Adrenal gland (tissue), 12 donors: Measurements from ENCODE around the gene DYNC1I1. TPM values are rescaled to one million over a fixed set of nuclear protein-coding genes. Genes with fewer than 3 reads are reported as not detected.

Source experiments
- DNase-seq, 7 donors: peaks; one replicate each; pipeline ENCODE4 v3.0.0-alpha.2; 2019 to 2020
- H3K27ac ChIP-seq, 5 donors: fragments of 200-600 bp; sonication (generic) in 4 of 5; 1 replicate in 3 of 5; 2 replicates in 2 of 5; pipeline versions ENCODE4 v1.5.1 to v1.8.0; 2016 to 2020; ENCODE audit warnings: mild to moderate bottlenecking in 1 of 5
- H3K27me3 ChIP-seq: fragments of 200-600 bp; 2 replicates; pipeline ENCODE4 v1.8.0; 2021
- H3K36me3 ChIP-seq, 2 donors: fragments of 200-600 bp; replicated peaks in 1 of 2; 1 replicate in 1 of 2; 2 replicates in 1 of 2; pipeline versions ENCODE4 v1.5.1 to v1.8.0; 2018 to 2022
- H3K4me1 ChIP-seq, 2 donors: fragments of 200-600 bp; replicated peaks in 1 of 2; 1 replicate in 1 of 2; 2 replicates in 1 of 2; pipeline versions ENCODE4 v1.5.1 to v1.8.0; 2018 to 2021
- H3K4me3 ChIP-seq, 4 donors: fragments of 200-600 bp; sonication (generic) in 3 of 4; one replicate each; pipeline ENCODE4 v1.5.1; 2016 to 2018
- H3K9me3 ChIP-seq, 3 donors: fragments of 200-600 bp; sonication (generic) in 1 of 3; replicated peaks in 1 of 3; 1 replicate in 2 of 3; 2 replicates in 1 of 3; pipeline versions ENCODE4 v1.5.1 to v1.8.0; 2016 to 2021
- POLR2A ChIP-seq, 2 donors: fragments of 450-650 bp; IDR thresholded peaks; one replicate each; pipeline ENCODE4 v1.6.1; 2017; ENCODE audit warnings: antibody characterized with exemption in 2 of 2, mild to moderate bottlenecking in 2 of 2, moderate library complexity in 1 of 2
- WGBS, 4 donors: extraction: QIAGEN DNeasy Blood & Tissue Kit in 2 of 4; methylation state at CpG; one replicate each; pipeline versions ENCODE4 v1.1.5 to v1.1.7; 2013 to 2017; 5-methylcytosine and 5-hydroxymethylcytosine counted together
- intact Hi-C, 2 donors: fragments of 100-400 bp; cut with DNase I; formaldehyde crosslinking; loops; one replicate each; pipeline versions ENCODE4 v1.14.1 to v1.15.0; 2022 to 2023
- polyA plus RNA-seq, 3 donors: library from polyadenylated mRNA; stranded (reverse); fragments of 200-250 nt in 2 of 3; fragments of 350-450 nt in 1 of 3; fragmentation: Illumina TruSeq in 1 of 3; extraction: RNeasy Lipid Tissue Mini Kit (QIAGEN cat#74804) in 1 of 3; gene quantifications; one replicate each; pipeline ENCODE4 v1.2.3, GENCODE V29; 2013 to 2014
- total RNA-seq, 9 donors: library from RNA; depleted of rRNA in 4 of 9; stranded (reverse); fragments of >200 nt in 4 of 9; fragments of 120-200 nt in 1 of 9; fragmentation: NEBNext Ultra II Directional in 1 of 9; extraction: Animal tissue kit (Norgen Biotek cat#: 25700) in 1 of 9; gene quantifications; one replicate each; pipeline versions ENCODE4 v1.1.0 to v1.2.4, GENCODE V29; 2013 to 2023
- TF ChIP-seq, protein P1 (sequence below), 6 experiments: fragments of 450-650 bp in 4 of 6; fragments of 200-600 bp in 2 of 6; sonication (generic) in 1 of 6; IDR thresholded peaks; 1 replicate in 5 of 6; 2 replicates in 1 of 6; pipeline versions ENCODE4 v1.5.1 to v1.8.0; 2016 to 2021; ENCODE audit warnings: antibody characterized with exemption in 6 of 6, mild to moderate bottlenecking in 2 of 6, moderate library complexity in 1 of 6
- donor health status: healthy with polysubstance abuse.
- donor health status: Bipolar disorder and iron deficiency.
- donor health status: DM: yes; HTN: yes; CAD: no.
- donor health status: DM: no; HTN: no; CAD: no.
- donor health status: DM: no; HTN: no; CAD: no.
- donor health status: DM: yes; HTN: yes; CAD: no.

DYNC1I1 gene
- total and polyA plus RNA-seq, 12 donors: 0.97 to 42.6 (median 8.2) TPM

- no peaks in the 10 kb centered on the region for H3K9me3 ChIP-seq
- no peaks in the 10 kb centered on the region for H3K27me3 ChIP-seq
- no peak for DNase-seq
- no peak overlapping the region for H3K27ac ChIP-seq
- H3K4me1 ChIP-seq: no peaks in the 10 kb centered on the region
- TF ChIP-seq, protein P1, sequence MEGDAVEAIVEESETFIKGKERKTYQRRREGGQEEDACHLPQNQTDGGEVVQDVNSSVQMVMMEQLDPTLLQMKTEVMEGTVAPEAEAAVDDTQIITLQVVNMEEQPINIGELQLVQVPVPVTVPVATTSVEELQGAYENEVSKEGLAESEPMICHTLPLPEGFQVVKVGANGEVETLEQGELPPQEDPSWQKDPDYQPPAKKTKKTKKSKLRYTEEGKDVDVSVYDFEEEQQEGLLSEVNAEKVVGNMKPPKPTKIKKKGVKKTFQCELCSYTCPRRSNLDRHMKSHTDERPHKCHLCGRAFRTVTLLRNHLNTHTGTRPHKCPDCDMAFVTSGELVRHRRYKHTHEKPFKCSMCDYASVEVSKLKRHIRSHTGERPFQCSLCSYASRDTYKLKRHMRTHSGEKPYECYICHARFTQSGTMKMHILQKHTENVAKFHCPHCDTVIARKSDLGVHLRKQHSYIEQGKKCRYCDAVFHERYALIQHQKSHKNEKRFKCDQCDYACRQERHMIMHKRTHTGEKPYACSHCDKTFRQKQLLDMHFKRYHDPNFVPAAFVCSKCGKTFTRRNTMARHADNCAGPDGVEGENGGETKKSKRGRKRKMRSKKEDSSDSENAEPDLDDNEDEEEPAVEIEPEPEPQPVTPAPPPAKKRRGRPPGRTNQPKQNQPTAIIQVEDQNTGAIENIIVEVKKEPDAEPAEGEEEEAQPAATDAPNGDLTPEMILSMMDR (IDR thresholded peaks at IDR 0.05): no peak
- TF ChIP-seq POLR2A (IDR thresholded peaks at IDR 0.05): no peak
- H3K4me3 ChIP-seq: no peak overlapping the region
- intact Hi-C loops: no loop called here
- no peaks in the 10 kb centered on the region for H3K36me3 ChIP-seq
- WGBS, 4 donors: 88 to 95% (median 90%) methylated on average over 5 of the region's 5 CpGs
These were observed 52.3 kb downstream of the DYNC1I1 start for GRCh38 chr7:95824616-95825015.

DNA sequence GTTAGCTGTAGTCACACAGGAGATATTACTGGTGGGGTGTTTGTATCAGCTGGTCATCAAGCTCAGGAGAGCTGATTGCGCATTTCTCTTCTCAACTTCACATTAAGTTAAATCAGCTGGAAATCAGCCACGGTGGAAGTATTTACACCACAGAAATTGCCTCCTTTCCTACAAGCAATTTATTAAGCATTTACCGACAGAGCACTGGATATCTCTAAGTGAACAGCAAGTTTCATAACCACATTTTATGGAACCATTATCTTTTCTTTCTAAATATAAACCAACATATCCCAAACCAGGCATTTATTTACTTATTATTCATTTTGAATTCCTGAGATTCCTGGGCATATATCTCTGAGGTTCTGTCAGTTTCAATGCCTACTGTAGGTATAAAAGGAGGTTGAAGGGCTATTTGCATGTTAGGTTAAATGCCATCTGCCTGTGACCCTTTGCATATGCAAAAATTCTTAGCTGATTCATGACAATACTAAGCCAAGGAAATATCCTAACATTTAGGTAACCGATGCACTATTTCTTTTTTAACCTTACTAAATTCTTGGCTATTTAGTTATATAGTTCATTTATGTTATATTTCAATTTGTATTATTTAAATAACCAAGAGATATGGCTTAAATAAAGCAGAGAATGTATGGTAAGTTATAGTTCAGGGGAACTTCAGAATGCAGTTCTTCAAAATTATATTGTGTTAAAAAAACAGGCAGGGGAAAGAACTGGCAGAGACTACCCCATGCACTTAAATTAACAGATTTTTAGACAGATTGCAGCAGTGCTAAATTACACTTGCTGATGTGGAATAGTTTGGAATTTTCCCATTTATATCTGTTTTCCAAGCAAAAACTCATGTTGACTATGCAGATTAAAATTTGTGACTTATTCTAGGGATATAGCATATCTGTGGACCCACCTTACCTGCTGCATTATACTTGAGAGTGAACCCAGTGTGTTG is 56.8 kb downstream of the DYNC1I1 start:
- WGBS, 4 donors: 64 to 70% (median 68%) methylated on average over 4 of the region's 4 CpGs
- Histone ChIP-seq H3K4me3 (no peak overlapping the region), H3K27ac (no peak overlapping the region), H3K4me1 (no peaks in the 10 kb centered on the region), H3K9me3 (no peaks in the 10 kb centered on the region), H3K27me3 (no peaks in the 10 kb centered on the region), H3K36me3 (no peaks in the 10 kb centered on the region)
- intact Hi-C loops: no loop called here
- TF ChIP-seq, protein P1 (IDR thresholded peaks at IDR 0.05): no peak
- TF ChIP-seq POLR2A (IDR thresholded peaks at IDR 0.05): no peak
- no peak for DNase-seq

DNA sequence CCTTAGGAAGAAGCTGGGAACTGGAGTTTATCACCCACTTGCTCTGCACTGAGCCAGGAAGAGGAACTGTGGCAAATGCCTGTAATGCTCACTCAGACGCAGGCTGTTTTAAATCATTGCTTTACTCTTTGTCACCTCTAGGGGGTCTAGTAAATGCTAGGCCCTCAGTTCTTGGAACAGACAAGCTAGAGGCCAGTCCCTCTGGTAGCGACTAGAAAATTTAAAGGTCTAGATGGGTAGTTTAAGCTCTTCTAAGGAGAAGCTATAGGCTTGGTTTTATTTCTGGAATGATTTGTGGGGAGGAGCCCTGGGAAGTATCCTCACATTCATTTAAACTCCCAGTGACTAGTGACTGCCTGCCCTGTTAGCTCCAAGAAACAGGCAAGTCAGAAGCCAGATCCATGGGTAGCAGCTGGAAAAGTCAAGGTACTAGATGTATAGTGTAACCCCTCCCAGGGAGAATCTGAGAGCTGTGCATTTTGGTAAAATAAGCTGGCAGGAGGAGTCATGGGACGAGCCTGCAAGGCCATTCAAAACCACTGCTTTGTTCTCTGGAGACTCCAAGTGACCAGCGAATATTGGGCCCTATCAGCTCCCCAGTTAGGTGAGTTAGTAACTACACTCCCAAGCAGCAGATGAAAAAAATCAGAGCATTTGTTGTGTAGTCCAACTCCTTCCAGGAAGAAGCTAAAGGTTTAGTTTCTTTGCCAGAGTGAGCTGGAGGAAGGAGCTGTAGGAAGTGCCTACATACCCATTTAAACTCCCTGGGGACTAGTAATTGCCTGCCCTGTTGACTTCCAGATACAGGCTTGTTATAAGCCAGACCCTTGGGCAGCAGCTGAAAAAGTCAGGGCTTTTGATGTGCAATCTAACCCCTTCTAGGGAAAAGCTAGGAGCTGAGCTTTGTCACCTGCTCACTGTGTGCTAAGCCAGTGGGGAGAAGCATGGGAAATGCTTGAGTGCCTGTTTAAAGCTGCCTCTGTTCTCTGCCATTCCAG is 68.9 kb downstream of the DYNC1I1 start:
- DNase-seq: no peak
- H3K4me3 ChIP-seq: no peak overlapping the region
- intact Hi-C loops: no loop called here
- TF ChIP-seq, protein P1 (IDR thresholded peaks at IDR 0.05): no peak
- no peak for TF ChIP-seq POLR2A (IDR thresholded peaks at IDR 0.05)
- WGBS, 4 donors: 65 to 80% (median 75%) methylated on average over 4 of the region's 4 CpGs
- no peaks in the 10 kb centered on the region for H3K9me3 ChIP-seq
- H3K4me1 ChIP-seq: no peaks in the 10 kb centered on the region
- no peaks in the 10 kb centered on the region for H3K27me3 ChIP-seq
- no peaks in the 10 kb centered on the region for H3K36me3 ChIP-seq
- H3K27ac ChIP-seq: no peak overlapping the region

DNA sequence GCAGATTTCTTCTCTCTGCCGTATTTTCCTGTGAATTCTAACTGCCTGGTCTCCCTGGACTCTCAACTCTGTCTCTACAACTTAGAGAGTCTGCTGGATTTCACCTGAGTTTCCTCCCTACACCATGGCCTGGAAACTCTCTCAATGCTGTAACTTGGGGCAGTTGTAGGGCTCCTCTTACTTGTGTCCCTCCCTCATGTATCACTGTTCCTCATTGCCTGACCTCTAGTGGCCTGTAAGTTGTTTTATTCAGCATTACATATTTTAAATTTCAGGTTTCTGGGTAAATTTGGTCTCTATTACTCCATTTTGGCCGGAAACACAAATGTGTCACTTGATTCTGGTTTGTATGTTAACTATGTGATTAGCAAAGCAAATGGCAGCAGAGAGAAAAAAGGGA is 70.9 kb downstream of the DYNC1I1 start:
- no peak for DNase-seq
- WGBS, 4 donors: 69 to 85% (median 78%) methylated on average over 2 of the region's 2 CpGs
- Histone ChIP-seq H3K4me3 (no peak overlapping the region), H3K27me3 (no peaks in the 10 kb centered on the region), H3K9me3 (no peaks in the 10 kb centered on the region), H3K36me3 (no peaks in the 10 kb centered on the region), H3K27ac (no peak overlapping the region), H3K4me1 (no peaks in the 10 kb centered on the region)
- TF ChIP-seq POLR2A (IDR thresholded peaks at IDR 0.05): no peak
- TF ChIP-seq, protein P1 (IDR thresholded peaks at IDR 0.05): no peak
- intact Hi-C loops: no loop called here
